HCT116 (cell line): ENCODE measurements around the gene GNB1L.

Source experiments
- CEBPB ChIP-seq: IDR thresholded peaks from 2 replicates; pipeline ENCODE4 v1.6.1; 2012; ENCODE audit warnings: low read depth
- EZH2 ChIP-seq: fragments of 200-600 bp; sonication (generic); IDR thresholded peaks from 2 replicates; pipeline ENCODE4 v1.6.1; 2017; ENCODE audit warnings: antibody characterized with exemption, mixed run types
- EZH2phosphoT487 ChIP-seq: fragments of 200-600 bp; IDR thresholded peaks from 2 replicates; pipeline ENCODE4 v1.6.1; 2018; ENCODE audit warnings: antibody characterized with exemption, borderline replicate concordance
- POLR2A ChIP-seq: IDR thresholded peaks from 2 replicates; pipeline ENCODE4 v1.7.0; 2011; ENCODE audit warnings: borderline replicate concordance; ENCODE audit not compliant: insufficient read depth, insufficient read length; ENCODE audit errors: extremely low read depth
- POLR2AphosphoS5 ChIP-seq: IDR thresholded peaks from 2 replicates; pipeline ENCODE4 v1.6.1; 2011; ENCODE audit warnings: mild to moderate bottlenecking, low read depth, low read length, moderate library complexity
- YY1 ChIP-seq: IDR thresholded peaks from 2 replicates; pipeline ENCODE4 v1.6.1; 2011; ENCODE audit warnings: low read length, low read depth, moderate library complexity, mild to moderate bottlenecking; ENCODE audit not compliant: insufficient replicate concordance; ENCODE audit errors: extremely low read depth
- ZFX ChIP-seq: fragments of 450-650 bp; IDR thresholded peaks from 2 replicates; pipeline ENCODE4 v1.6.1; 2017
- ZNF274 ChIP-seq: fragments of 200-500 bp; sonication (Bioruptor generic); IDR thresholded peaks from 2 replicates; pipeline ENCODE4 v1.6.1; 2014; ENCODE audit warnings: mild to moderate bottlenecking, low read depth, low read length, inconsistent platforms
- TF ChIP-seq, protein P1 (sequence below), 3 experiments: fragments of 200-600 bp in 1 of 3; sonication (generic) in 1 of 3; IDR thresholded peaks in 2 of 3; conservative IDR thresholded peaks in 1 of 3; 2 replicates each; pipeline ENCODE4 v1.5.1; 2012 to 2017; ENCODE audit warnings: low read depth in 2 of 3, low read length in 2 of 3, antibody characterized with exemption in 1 of 3, borderline replicate concordance in 1 of 3, control low read depth in 1 of 3, mild to moderate bottlenecking in 1 of 3, mixed read lengths in 1 of 3, mixed run types in 1 of 3, moderate library complexity in 1 of 3; ENCODE audit not compliant: insufficient read depth in 1 of 3

DNA sequence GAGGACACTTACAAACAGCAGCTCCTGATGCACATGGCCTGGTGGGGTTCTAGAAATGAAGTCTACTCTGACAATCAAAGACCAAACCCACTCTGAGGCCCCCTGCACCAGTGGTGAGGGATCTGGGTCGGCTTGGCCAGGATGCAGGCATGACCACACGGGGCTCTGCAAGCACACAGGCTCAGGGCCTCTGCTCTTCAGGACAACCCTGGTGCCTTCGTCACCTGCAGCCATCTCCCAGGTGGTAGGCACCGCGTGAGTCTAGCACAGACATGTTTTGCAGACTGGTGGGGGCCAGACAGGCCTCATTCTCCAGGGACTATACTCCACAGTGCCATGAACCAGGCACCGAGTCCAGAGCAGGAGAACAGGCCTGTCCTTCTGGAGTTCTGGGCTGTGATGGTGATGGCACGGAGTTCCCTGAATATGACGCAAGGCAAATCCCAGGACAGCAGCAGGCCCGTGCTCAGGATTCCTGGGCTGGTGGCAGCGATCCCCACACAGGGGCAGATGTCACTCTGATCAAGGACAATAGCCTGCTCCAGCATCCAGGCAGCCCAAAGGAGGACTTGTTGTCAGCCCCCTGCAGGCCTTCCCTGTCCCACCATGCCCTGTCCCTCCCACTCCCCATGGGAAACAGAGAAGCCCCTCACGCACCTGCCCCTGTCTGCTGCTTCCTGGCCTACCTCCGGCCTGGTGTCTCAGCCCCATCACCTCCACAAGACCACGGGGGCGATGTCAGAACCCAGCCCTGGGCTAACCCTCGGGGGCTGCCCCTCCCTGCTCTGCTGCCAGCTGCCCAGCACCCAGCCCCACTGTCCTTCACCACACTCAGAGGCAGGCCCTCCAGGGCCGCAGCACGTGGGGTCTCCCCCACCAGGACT is 36.1 kb downstream of the GNB1L start:
- TF ChIP-seq EZH2phosphoT487, result no peak
- TF ChIP-seq EZH2, result no peak
- no peak for TF ChIP-seq POLR2A
- TF ChIP-seq, protein P1, sequence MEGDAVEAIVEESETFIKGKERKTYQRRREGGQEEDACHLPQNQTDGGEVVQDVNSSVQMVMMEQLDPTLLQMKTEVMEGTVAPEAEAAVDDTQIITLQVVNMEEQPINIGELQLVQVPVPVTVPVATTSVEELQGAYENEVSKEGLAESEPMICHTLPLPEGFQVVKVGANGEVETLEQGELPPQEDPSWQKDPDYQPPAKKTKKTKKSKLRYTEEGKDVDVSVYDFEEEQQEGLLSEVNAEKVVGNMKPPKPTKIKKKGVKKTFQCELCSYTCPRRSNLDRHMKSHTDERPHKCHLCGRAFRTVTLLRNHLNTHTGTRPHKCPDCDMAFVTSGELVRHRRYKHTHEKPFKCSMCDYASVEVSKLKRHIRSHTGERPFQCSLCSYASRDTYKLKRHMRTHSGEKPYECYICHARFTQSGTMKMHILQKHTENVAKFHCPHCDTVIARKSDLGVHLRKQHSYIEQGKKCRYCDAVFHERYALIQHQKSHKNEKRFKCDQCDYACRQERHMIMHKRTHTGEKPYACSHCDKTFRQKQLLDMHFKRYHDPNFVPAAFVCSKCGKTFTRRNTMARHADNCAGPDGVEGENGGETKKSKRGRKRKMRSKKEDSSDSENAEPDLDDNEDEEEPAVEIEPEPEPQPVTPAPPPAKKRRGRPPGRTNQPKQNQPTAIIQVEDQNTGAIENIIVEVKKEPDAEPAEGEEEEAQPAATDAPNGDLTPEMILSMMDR (IDR thresholded peaks at IDR 0.05 in 2 of 3, conservative IDR thresholded peaks at IDR 0.05 in 1 of 3; ENCODE audit: borderline replicate concordance in 1 of 3, insufficient read depth in 1 of 3, low read depth in 2 of 3, low read length in 2 of 3), result no peak
- no peak for TF ChIP-seq POLR2AphosphoS5
- TF ChIP-seq ZNF274, result no peak
- no peak for TF ChIP-seq ZFX
- no peak for TF ChIP-seq YY1
- TF ChIP-seq CEBPB, result no peak
